ENCODE results near the gene IER5. TPM values are rescaled to one million over a fixed set of nuclear protein-coding genes. Genes with fewer than 3 reads are reported as not detected.

IER5 gene
- total and polyA plus RNA-seq, 9 of the 15 experiments (the other 6 are each of a cell fraction or from before 2014, with no cell fraction given): 2.4 to 32.1 (median 12.0) TPM

GRCh38 chr1:181100934-181101333 lies 12.4 kb downstream of the IER5 start (continued):
- no peak for TF ChIP-seq REST (IDR thresholded peaks at IDR 0.05; ENCODE audit: borderline replicate concordance)
- TF ChIP-seq REST (CRISPR knock-in tag; IDR thresholded peaks at IDR 0.05; ENCODE audit: low read depth): no peak
- TF ChIP-seq, protein P1, sequence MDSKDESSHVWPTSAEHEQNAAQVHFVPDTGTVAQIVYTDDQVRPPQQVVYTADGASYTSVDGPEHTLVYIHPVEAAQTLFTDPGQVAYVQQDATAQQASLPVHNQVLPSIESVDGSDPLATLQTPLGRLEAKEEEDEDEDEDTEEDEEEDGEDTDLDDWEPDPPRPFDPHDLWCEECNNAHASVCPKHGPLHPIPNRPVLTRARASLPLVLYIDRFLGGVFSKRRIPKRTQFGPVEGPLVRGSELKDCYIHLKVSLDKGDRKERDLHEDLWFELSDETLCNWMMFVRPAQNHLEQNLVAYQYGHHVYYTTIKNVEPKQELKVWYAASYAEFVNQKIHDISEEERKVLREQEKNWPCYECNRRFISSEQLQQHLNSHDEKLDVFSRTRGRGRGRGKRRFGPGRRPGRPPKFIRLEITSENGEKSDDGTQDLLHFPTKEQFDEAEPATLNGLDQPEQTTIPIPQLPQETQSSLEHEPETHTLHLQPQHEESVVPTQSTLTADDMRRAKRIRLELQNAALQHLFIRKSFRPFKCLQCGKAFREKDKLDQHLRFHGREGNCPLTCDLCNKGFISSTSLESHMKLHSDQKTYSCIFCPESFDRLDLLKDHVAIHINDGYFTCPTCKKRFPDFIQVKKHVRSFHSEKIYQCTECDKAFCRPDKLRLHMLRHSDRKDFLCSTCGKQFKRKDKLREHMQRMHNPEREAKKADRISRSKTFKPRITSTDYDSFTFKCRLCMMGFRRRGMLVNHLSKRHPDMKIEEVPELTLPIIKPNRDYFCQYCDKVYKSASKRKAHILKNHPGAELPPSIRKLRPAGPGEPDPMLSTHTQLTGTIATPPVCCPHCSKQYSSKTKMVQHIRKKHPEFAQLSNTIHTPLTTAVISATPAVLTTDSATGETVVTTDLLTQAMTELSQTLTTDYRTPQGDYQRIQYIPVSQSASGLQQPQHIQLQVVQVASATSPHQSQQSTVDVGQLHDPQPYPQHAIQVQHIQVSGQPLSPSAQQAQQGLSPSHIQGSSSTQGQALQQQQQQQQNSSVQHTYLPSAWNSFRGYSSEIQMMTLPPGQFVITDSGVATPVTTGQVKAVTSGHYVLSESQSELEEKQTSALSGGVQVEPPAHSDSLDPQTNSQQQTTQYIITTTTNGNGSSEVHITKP (IDR thresholded peaks at IDR 0.05; ENCODE audit: partially characterized antibody): peak; percentile 79
- no peak for TF ChIP-seq CBFA2T3 (IDR thresholded peaks at IDR 0.05)
- no peak for TF ChIP-seq POLR2H (tag; IDR thresholded peaks at IDR 0.05; ENCODE audit: low read depth)
- TF ChIP-seq, protein P2, sequence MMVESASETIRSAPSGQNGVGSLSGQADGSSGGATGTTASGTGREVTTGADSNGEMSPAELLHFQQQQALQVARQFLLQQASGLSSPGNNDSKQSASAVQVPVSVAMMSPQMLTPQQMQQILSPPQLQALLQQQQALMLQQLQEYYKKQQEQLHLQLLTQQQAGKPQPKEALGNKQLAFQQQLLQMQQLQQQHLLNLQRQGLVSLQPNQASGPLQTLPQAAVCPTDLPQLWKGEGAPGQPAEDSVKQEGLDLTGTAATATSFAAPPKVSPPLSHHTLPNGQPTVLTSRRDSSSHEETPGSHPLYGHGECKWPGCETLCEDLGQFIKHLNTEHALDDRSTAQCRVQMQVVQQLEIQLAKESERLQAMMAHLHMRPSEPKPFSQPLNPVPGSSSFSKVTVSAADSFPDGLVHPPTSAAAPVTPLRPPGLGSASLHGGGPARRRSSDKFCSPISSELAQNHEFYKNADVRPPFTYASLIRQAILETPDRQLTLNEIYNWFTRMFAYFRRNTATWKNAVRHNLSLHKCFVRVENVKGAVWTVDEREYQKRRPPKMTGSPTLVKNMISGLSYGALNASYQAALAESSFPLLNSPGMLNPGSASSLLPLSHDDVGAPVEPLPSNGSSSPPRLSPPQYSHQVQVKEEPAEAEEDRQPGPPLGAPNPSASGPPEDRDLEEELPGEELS (CRISPR knock-in tag; IDR thresholded peaks at IDR 0.05; ENCODE audit: borderline replicate concordance): 0 out of 2 replicates have a peak, but pooled peaks have one; percentile 3
